Upper lobe of left lung (tissue), 6 donors: ENCODE data around the gene BMPR1B. TPM values are rescaled to one million over a fixed set of nuclear protein-coding genes. Genes with fewer than 3 reads are reported as not detected.

Experiments
- ATAC-seq, 2 donors: fragments of 200-7000 bp; cut with Tn5 transposase; one replicate each; pipeline ENCODE4 v1.9.1; 2022; ENCODE audit warnings: mild to moderate bottlenecking in 2 of 2, moderate library complexity in 2 of 2; ENCODE audit not compliant: low FRiP score in 2 of 2
- DNase-seq, 2 donors: peaks; one replicate each; pipeline ENCODE4 v3.0.0-alpha.2; 2019 to 2020
- H3K27ac ChIP-seq, 4 donors: fragments of 200-600 bp; sonication (generic); one replicate each; pipeline ENCODE4 v1.5.1; 2016 to 2019
- H3K27me3 ChIP-seq, 4 donors: fragments of 200-600 bp; sonication (generic); one replicate each; pipeline ENCODE4 v1.5.1; 2017 to 2019
- H3K36me3 ChIP-seq, 4 donors: fragments of 200-600 bp; sonication (generic); one replicate each; pipeline ENCODE4 v1.5.1; 2016 to 2019
- H3K4me1 ChIP-seq, 4 donors: fragments of 200-600 bp; sonication (generic); one replicate each; pipeline ENCODE4 v1.5.1; 2018 to 2019
- H3K4me3 ChIP-seq, 4 donors: fragments of 200-600 bp; sonication (generic); one replicate each; pipeline ENCODE4 v1.5.1; 2017 to 2019; ENCODE audit warnings: mild to moderate bottlenecking in 2 of 4, moderate library complexity in 1 of 4
- H3K9me3 ChIP-seq, 4 donors: fragments of 200-600 bp; sonication (generic); one replicate each; pipeline ENCODE4 v1.5.1; 2018 to 2019
- EP300 ChIP-seq, 4 donors: sonication (generic); formaldehyde crosslinking; IDR thresholded peaks; one replicate each; pipeline ENCODE4 v1.5.1; 2017; ENCODE audit warnings: antibody characterized with exemption in 4 of 4, control low read depth in 2 of 4
- POLR2A ChIP-seq, 4 donors: fragments of 450-650 bp; IDR thresholded peaks; one replicate each; pipeline ENCODE4 v1.5.1; 2016 to 2017; ENCODE audit warnings: antibody characterized with exemption in 4 of 4, mild to moderate bottlenecking in 2 of 4
- POLR2AphosphoS5 ChIP-seq, 2 donors: sonication (generic); formaldehyde crosslinking; IDR thresholded peaks; one replicate each; pipeline ENCODE4 v1.5.1; 2017; ENCODE audit warnings: antibody characterized with exemption in 2 of 2
- WGBS, 2 donors: methylation state at CpG; one replicate each; pipeline ENCODE4 v1.1.5; 2017 to 2018; 5-methylcytosine and 5-hydroxymethylcytosine counted together
- total RNA-seq, 6 donors: library from RNA; depleted of rRNA in 4 of 6; stranded (reverse); fragments of >200 nt in 4 of 6; gene quantifications; one replicate each; pipeline versions ENCODE4 v1.1.0 to v1.2.1, GENCODE V29; 2016 to 2021
- TF ChIP-seq, protein P1 (sequence below), 6 experiments: fragments of 450-650 bp in 4 of 6; fragments of 200-600 bp in 2 of 6; sonication (generic) in 2 of 6; IDR thresholded peaks; one replicate each; pipeline ENCODE4 v1.5.1; 2016 to 2019; ENCODE audit warnings: antibody characterized with exemption in 6 of 6
- donor health status: DM: no; HTN: no; CAD: no; lungs with moderate emphysema.
- donor health status: DM: no; HTN: yes; CAD: no; lungs with severe emphysema.

Gene BMPR1B
- total RNA-seq, 6 donors from 2014 or later = 0.78 to 7.7 (median 3.5) TPM

DNA sequence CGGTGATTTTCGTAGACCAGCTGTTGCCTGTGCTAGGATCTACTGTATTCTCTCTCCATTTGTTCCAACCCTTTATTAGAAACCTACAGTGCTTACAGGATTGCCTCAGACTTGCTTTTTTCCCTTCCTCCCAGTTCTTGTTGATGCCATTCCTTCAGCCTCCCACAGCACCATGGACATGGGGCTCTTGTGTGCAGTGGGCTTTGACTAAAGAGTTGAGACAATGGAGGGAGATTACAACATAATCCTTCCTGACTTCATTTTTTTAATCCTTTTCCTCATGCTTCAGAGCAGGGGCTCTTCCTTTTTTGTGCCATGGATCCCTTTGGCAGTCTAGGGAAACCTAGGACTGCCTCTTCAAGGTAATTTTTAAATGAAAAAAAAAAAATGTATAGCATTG, 92.1 kb downstream of the BMPR1B start:
- TF ChIP-seq EP300 (IDR thresholded peaks at IDR 0.05) (no peak), POLR2A (IDR thresholded peaks at IDR 0.05) (no peak), POLR2AphosphoS5 (IDR thresholded peaks at IDR 0.05) (no peak)
- TF ChIP-seq, protein P1, sequence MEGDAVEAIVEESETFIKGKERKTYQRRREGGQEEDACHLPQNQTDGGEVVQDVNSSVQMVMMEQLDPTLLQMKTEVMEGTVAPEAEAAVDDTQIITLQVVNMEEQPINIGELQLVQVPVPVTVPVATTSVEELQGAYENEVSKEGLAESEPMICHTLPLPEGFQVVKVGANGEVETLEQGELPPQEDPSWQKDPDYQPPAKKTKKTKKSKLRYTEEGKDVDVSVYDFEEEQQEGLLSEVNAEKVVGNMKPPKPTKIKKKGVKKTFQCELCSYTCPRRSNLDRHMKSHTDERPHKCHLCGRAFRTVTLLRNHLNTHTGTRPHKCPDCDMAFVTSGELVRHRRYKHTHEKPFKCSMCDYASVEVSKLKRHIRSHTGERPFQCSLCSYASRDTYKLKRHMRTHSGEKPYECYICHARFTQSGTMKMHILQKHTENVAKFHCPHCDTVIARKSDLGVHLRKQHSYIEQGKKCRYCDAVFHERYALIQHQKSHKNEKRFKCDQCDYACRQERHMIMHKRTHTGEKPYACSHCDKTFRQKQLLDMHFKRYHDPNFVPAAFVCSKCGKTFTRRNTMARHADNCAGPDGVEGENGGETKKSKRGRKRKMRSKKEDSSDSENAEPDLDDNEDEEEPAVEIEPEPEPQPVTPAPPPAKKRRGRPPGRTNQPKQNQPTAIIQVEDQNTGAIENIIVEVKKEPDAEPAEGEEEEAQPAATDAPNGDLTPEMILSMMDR (IDR thresholded peaks at IDR 0.05) = no peak
- H3K27ac ChIP-seq = no peak overlapping the region
- no peaks in the 10 kb centered on the region for H3K4me1 ChIP-seq
- H3K27me3 ChIP-seq = no peaks in the 10 kb centered on the region
- 91 to 92% methylated on average over 2 of the region's 2 CpGs for WGBS, 2 donors
- ATAC-seq (no peak), DNase-seq (no peak)
- H3K4me3 ChIP-seq = no peak overlapping the region
- H3K36me3 ChIP-seq = no peaks in the 10 kb centered on the region
- peaks cover 0 to 6% (median 3%) of the 10 kb centered on the region in 4 donors for H3K9me3 ChIP-seq

DNA sequence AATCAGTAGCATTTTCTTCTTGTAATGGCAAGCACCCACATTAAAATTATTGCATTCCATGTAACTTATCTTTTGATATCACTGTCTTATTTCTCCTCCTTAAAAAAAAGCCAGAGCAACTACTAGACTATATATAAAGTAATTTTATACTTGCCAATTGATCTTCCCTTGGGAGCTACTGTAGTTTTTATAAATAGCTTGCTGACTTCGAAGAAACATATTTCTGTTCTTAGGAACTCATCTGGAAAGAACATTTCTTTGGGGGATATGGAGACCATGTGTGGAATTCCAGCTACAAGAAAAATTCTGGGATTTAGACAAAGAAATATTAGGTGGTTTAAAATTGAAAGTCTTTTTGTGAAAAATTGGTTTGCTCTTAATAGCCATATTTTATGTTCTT, 94.9 kb downstream of the BMPR1B start:
- DNase-seq = no peak

DNA sequence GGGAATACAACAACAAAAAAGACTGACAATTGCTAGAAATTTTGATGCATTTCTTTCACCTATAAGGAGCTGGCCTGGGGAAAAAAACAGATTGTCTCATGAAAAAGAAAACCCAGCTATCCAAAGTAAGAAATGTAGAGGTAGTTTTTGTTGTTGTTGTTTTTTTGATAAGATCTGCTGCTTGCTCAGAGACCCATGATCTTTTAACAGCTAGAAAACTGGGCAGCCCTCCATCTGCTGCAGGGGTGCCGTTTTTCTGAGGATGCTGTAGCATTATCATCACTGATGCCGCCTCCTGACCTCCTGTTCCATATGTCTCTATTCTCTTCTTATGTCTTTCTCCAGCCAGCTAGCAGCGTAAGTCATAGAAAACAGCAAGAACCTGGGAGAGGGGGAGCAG, 98.3 kb downstream of the BMPR1B start:
- ATAC-seq = no peak
- WGBS, 2 donors = 57 to 75% methylated on average over 3 of the region's 3 CpGs
- Histone ChIP-seq H3K27me3 (no peaks in the 10 kb centered on the region), H3K4me3 (no peak overlapping the region), H3K36me3 (no peaks in the 10 kb centered on the region), H3K9me3 (no peaks in the 10 kb centered on the region), H3K27ac (no peak overlapping the region), H3K4me1 (no peaks in the 10 kb centered on the region)
- no peak for DNase-seq
- TF ChIP-seq EP300 (IDR thresholded peaks at IDR 0.05) = no peak
- no peak for TF ChIP-seq POLR2AphosphoS5 (IDR thresholded peaks at IDR 0.05)
- TF ChIP-seq, protein P1 (IDR thresholded peaks at IDR 0.05) = no peak
- no peak for TF ChIP-seq POLR2A (IDR thresholded peaks at IDR 0.05)

More for the DNA sequence above, 94.9 kb downstream of the BMPR1B start:
- H3K27ac ChIP-seq = no peak overlapping the region
- H3K36me3 ChIP-seq = no peaks in the 10 kb centered on the region
- no peaks in the 10 kb centered on the region for H3K4me1 ChIP-seq
- WGBS, 2 donors = 58 to 71% methylated on average over 1 of the region's 1 CpG
- H3K9me3 ChIP-seq = no peaks in the 10 kb centered on the region
- TF ChIP-seq POLR2A (IDR thresholded peaks at IDR 0.05) (no peak), EP300 (IDR thresholded peaks at IDR 0.05) (no peak), POLR2AphosphoS5 (IDR thresholded peaks at IDR 0.05) (no peak)
- TF ChIP-seq, protein P1 (IDR thresholded peaks at IDR 0.05) = no peak
- no peaks in the 10 kb centered on the region for H3K27me3 ChIP-seq
- ATAC-seq = no peak
- H3K4me3 ChIP-seq = no peak overlapping the region

DNA sequence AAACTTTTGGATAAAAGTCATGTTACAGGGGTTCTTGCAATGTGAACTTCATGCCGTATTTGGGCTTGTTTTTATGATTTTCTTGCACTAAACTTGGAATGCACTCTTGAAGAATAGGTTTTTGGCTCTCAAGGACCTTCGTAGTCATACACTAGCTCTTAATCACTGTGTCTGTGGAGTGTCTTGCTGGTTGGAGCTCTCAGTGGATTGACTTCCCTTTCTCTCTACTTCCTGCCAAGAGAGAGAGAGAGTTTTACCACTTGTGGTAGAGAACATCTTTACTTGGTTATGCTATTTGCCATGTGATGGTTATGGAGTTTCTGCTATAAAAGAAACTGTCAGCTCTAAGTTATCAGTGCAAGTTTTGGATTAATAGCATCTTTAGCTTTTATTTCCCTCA, 112.4 kb downstream of the BMPR1B start:
- 53 to 73% methylated on average over 2 of the region's 2 CpGs for WGBS, 2 donors
- H3K27me3 ChIP-seq = no peaks in the 10 kb centered on the region
- no peak overlapping the region for H3K4me3 ChIP-seq
- H3K4me1 ChIP-seq = no peaks in the 10 kb centered on the region
- no peaks in the 10 kb centered on the region for H3K36me3 ChIP-seq
- H3K27ac ChIP-seq = no peak overlapping the region
- H3K9me3 ChIP-seq = no peaks in the 10 kb centered on the region
- DNase-seq (no peak), ATAC-seq (no peak)
- TF ChIP-seq EP300 (IDR thresholded peaks at IDR 0.05) = no peak
- TF ChIP-seq POLR2A (IDR thresholded peaks at IDR 0.05) = no peak
- TF ChIP-seq, protein P1 (IDR thresholded peaks at IDR 0.05) = no peak
- no peak for TF ChIP-seq POLR2AphosphoS5 (IDR thresholded peaks at IDR 0.05)

DNA sequence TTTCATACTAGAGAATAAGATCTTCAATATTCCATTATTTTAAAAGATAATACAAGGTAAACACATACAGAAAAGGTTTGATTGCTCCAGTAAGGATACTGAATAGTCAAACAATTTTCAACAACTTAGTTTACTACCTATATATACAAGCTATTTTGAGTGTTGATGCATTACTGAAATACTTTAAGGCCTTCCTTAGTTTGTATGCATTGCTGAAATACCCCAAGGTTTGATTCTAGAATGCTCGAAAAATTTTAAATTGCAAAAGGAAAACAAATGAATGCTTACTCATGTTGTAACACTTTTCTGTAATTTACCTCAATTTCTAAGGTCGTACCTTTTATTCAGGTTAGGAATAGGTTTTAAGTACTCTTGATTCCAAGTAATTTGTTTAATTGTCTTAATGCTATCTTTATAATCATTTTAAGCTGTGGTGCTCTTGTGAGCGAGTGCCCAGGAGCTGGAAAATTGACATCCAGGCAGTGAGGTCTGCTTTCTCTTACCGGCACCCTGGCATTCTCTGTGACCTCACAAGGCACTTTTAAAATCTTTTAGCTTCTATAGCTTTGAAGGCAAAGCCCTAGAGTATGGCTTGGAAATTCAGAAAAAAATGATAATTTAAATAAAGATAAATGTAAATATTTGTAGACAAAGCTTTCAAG, 114.0 kb downstream of the BMPR1B start:
- DNase-seq (no peak), ATAC-seq (no peak)
- Histone ChIP-seq H3K27ac (no peak overlapping the region), H3K9me3 (no peaks in the 10 kb centered on the region), H3K27me3 (no peaks in the 10 kb centered on the region), H3K4me3 (no peak overlapping the region), H3K4me1 (no peaks in the 10 kb centered on the region), H3K36me3 (no peaks in the 10 kb centered on the region)
- TF ChIP-seq POLR2A (IDR thresholded peaks at IDR 0.05) (no peak), EP300 (IDR thresholded peaks at IDR 0.05) (no peak), POLR2AphosphoS5 (IDR thresholded peaks at IDR 0.05) (no peak)
- TF ChIP-seq, protein P1 (IDR thresholded peaks at IDR 0.05) = no peak
- 71 to 84% methylated on average over 4 of the region's 4 CpGs for WGBS, 2 donors
